ENCODE results near the gene TRPM5.

GRCh38 chr11:2488004-2488403 lies 43.7 kb upstream of the TRPM5 start:
- TF ChIP-seq, protein P1, sequence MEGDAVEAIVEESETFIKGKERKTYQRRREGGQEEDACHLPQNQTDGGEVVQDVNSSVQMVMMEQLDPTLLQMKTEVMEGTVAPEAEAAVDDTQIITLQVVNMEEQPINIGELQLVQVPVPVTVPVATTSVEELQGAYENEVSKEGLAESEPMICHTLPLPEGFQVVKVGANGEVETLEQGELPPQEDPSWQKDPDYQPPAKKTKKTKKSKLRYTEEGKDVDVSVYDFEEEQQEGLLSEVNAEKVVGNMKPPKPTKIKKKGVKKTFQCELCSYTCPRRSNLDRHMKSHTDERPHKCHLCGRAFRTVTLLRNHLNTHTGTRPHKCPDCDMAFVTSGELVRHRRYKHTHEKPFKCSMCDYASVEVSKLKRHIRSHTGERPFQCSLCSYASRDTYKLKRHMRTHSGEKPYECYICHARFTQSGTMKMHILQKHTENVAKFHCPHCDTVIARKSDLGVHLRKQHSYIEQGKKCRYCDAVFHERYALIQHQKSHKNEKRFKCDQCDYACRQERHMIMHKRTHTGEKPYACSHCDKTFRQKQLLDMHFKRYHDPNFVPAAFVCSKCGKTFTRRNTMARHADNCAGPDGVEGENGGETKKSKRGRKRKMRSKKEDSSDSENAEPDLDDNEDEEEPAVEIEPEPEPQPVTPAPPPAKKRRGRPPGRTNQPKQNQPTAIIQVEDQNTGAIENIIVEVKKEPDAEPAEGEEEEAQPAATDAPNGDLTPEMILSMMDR (conservative IDR thresholded peaks at IDR 0.05; ENCODE audit: low read length) = no peak
- TF ChIP-seq EZH2phosphoT487 (IDR thresholded peaks at IDR 0.05; ENCODE audit: borderline replicate concordance, low read depth, low read length) = no peak

Data from OCI-LY7 (cell line).